Kidney (tissue), 14 donors: Measurements from ENCODE around the gene OSCP1. TPM values are rescaled to one million over a fixed set of nuclear protein-coding genes. Genes with fewer than 3 reads are reported as not detected.
A peak's percentile ranks its signal among the peaks of the same experiment; 100 is the strongest.

Experiments
- DNase-seq, 5 donors: peaks; one replicate each; pipeline ENCODE4 v3.0.0-alpha.2; 2013 to 2020
- FAIRE-seq: peaks from 2 replicates; lab custom pipeline; 2012; peaks lifted over from hg19 to GRCh38; lab: Jason Lieb, UNC
- H3K27ac ChIP-seq, 2 donors: one replicate each; pipeline ENCODE4 v1.7.0; 2013; ENCODE audit warnings: low read depth in 2 of 2, low read length in 2 of 2, inconsistent platforms in 1 of 2
- H3K27me3 ChIP-seq: one replicate; pipeline ENCODE4 v1.7.1; 2013; ENCODE audit warnings: low read length, inconsistent platforms; ENCODE audit not compliant: control insufficient read depth, insufficient read depth
- H3K36me3 ChIP-seq, 3 donors: one replicate each; pipeline versions ENCODE4 v1.7.0 to v1.7.1; 2013; ENCODE audit warnings: low read length in 3 of 3, control low read depth in 1 of 3, inconsistent platforms in 1 of 3; ENCODE audit not compliant: insufficient read depth in 3 of 3, control insufficient read depth in 2 of 3
- H3K4me1 ChIP-seq, 3 donors: one replicate each; pipeline versions ENCODE4 v1.7.0 to v1.7.1; 2013; ENCODE audit warnings: low read length in 3 of 3, inconsistent platforms in 1 of 3, low read depth in 1 of 3; ENCODE audit not compliant: control insufficient read depth in 2 of 3, insufficient read depth in 2 of 3
- H3K4me3 ChIP-seq, 3 donors: one replicate each; pipeline versions ENCODE4 v1.7.0 to v1.8.1; 2013; ENCODE audit warnings: low read length in 3 of 3, control low read depth in 1 of 3, inconsistent platforms in 1 of 3
- H3K9ac ChIP-seq, 3 donors: one replicate each; pipeline versions ENCODE4 v1.7.0 to v1.7.1; 2013; ENCODE audit warnings: low read length in 3 of 3, control low read depth in 1 of 3, inconsistent platforms in 1 of 3
- H3K9me3 ChIP-seq, 3 donors: one replicate each; pipeline versions ENCODE4 v1.7.0 to v1.7.1; 2013; ENCODE audit warnings: low read length in 3 of 3, control low read depth in 1 of 3, inconsistent platforms in 1 of 3; ENCODE audit not compliant: control insufficient read depth in 2 of 3, insufficient read depth in 1 of 3
- intact Hi-C: fragments of 100-400 bp; cut with DNase I; formaldehyde crosslinking; loops from one replicate; pipeline ENCODE4 v1.11.1; 2022
- polyA plus RNA-seq: library from polyadenylated mRNA; stranded (reverse); fragments of 350-450 nt; fragmentation: Illumina TruSeq; extraction: RNeasy Lipid Tissue Mini Kit (QIAGEN cat#74804); gene quantifications from one replicate; pipeline ENCODE4 v1.2.3, GENCODE V29; 2014; ENCODE audit warnings: low read depth, low replicate concordance; ENCODE audit not compliant: insufficient read depth
- total RNA-seq: library from RNA; stranded (reverse); fragmentation: NEBNext Ultra II Directional; extraction: Animal tissue kit (Norgen Biotek cat#: 25700); gene quantifications from one replicate; pipeline ENCODE4 v1.2.1, GENCODE V29; 2021
- TF ChIP-seq, protein P1 (sequence below): IDR thresholded peaks from 3 replicates; pipeline ENCODE4 v1.5.1; 2012; ENCODE audit warnings: mild to moderate bottlenecking, moderate library complexity, borderline replicate concordance; ENCODE audit not compliant: insufficient read depth; ENCODE audit errors: extremely low read depth
- donor health status: control.
- donor health status: control.
- donor health status: control.
- donor health status: control.
- donor health status: control.
- donor health status: DM: yes; HTN: yes; CAD: no.
- donor health status: Normal renal cell carcinoma (clear cell type).

The OSCP1 gene
- total and polyA plus RNA-seq, 2 donors from 2014 or later: 22.0 to 27.8 TPM

DNA sequence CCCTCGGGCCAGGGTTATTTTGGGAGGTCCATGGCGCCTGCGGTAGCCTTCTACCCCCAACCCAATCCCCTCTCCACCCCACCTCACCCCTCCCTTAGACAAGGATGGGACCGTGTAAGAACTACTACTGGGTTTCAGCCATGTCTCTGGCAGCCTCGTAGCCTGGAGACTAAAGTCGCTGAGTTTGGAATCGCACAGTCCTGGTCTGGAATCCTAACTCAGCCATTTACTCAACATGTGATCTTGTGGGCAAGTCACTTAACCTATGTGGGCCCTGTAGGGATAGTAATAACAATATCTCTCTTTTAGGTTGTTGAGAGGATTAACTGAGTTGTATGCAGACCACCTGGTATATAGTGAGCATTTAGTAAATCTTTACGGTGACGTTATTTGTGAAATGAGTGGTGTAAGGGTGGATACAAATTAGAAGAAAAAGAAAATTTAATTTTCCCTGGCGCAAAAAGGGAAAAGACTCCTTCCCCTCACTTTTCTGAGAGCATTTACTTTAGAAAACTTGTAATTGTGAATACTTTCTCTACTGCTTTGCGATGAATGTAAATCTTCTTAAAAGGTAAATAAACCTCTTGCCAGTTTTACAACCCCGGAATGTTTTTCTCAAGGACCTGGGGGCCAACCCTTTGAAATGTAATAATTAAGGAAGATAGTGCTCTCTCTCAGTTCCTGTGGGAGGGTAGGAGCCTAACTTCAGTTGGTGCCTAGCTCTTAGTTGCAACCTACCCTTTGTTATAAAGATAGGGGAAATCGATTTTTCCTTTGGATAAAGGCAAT lies 14.5 kb upstream of the OSCP1 start:
- H3K27me3 ChIP-seq: no peaks in the 10 kb centered on the region
- FAIRE-seq: no peak
- intact Hi-C loops: no loop called here
- H3K9me3 ChIP-seq: no peaks in the 10 kb centered on the region
- TF ChIP-seq, protein P1, sequence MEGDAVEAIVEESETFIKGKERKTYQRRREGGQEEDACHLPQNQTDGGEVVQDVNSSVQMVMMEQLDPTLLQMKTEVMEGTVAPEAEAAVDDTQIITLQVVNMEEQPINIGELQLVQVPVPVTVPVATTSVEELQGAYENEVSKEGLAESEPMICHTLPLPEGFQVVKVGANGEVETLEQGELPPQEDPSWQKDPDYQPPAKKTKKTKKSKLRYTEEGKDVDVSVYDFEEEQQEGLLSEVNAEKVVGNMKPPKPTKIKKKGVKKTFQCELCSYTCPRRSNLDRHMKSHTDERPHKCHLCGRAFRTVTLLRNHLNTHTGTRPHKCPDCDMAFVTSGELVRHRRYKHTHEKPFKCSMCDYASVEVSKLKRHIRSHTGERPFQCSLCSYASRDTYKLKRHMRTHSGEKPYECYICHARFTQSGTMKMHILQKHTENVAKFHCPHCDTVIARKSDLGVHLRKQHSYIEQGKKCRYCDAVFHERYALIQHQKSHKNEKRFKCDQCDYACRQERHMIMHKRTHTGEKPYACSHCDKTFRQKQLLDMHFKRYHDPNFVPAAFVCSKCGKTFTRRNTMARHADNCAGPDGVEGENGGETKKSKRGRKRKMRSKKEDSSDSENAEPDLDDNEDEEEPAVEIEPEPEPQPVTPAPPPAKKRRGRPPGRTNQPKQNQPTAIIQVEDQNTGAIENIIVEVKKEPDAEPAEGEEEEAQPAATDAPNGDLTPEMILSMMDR: no peak
- peaks cover 0 to 4% (median 3%) of the 10 kb centered on the region in 3 donors for H3K4me1 ChIP-seq
- peak overlapping the region; percentile 95 to 96 for H3K27ac ChIP-seq
- H3K9ac ChIP-seq: peak overlapping the region; percentile 66 to 95 (median 78)
- H3K36me3 ChIP-seq: peaks cover 0 to 16% (median 8%) of the 10 kb centered on the region in 3 donors
- peak overlapping the region; percentile 91 to 97 (median 95) for H3K4me3 ChIP-seq
- peak in 2 of 5 donors; percentile 75 to 79 for DNase-seq

DNA sequence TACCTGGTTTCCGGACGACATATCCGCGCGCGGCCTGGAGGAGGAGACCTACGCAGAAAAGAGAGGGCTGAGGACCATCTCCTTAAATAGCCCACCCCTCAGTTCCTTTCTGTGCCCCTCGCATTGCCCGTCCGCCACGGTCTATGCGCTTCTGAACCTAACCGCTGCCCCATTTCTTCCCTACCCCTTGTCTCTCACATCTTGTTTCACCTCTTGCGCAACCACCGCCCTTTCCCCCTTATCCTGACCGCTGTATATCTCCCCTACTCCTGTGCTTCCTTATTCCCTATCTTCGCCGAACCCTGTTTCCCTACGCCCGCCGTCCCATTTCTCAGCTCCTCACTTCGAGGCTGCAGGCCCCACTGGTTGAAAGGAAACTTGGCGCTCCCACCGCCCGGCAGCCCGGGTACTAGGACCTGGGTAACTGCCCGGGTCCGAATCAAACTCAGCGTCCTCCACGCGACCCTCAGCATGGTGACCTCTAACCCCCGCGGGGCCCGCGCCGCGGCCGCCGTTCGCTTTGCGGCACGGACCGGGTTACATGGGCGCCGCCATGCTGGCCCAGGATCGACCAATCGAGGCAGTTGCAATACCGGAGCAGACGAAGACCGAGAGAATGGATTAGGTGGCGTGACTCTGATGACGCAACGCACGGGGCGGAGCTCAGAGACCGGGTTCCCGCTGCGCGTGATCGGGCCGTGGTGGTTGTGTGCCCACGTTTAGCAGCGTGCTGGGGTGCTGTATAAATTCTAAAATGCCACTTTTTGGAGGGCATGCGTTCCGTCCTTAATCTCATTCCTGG lies 13.8 kb upstream of the OSCP1 start, which contains the start of gene MRPS15:
TSS of gene MRPS15 (minus strand) at position 582 of the 802 bp plus-strand sequence. CDS start at position 473, 109 bp downstream.
- intact Hi-C loops: no loop called here
- Histone ChIP-seq H3K9ac (peak within 1 kb of the TSS; percentile 78 to 97 (median 95)), H3K4me3 (peak within 1 kb of the TSS; percentile 91 to 97 (median 95)), H3K27ac (peak within 1 kb of the TSS; percentile 95 to 96), H3K36me3 (peaks cover 0 to 16% (median 12%) of the 10 kb centered on the region in 3 donors), H3K4me1 (peaks cover 0 to 4% (median 3%) of the 10 kb centered on the region in 3 donors), H3K9me3 (no peaks in the 10 kb centered on the region), H3K27me3 (no peaks in the 10 kb centered on the region)
- FAIRE-seq (peak; percentile 11), DNase-seq (peak; percentile 96 to 98 (median 98))
- TF ChIP-seq, protein P1: no peak

DNA sequence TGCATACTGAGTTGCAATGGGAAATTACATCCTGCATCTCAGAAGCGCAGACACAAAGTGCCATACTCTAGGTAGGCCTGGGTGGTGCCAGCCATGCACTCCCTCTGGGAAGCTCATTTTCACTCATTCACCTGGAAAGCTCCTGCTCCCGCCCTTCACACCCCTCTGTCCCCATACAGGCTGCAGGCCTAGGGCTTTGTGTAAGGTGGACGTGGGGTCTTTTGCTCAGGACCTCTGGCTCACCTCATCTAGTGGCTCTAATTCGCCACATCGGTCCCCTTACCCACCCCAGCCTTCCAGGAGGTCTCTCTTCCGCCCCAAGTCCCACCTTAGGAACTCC lies 13.2 kb upstream of the OSCP1 start:
- TF ChIP-seq, protein P1: no peak
- H3K27ac ChIP-seq: no peak overlapping the region
- H3K27me3 ChIP-seq: no peaks in the 10 kb centered on the region
- H3K9ac ChIP-seq: peak overlapping the region; percentile 20 to 97 (median 95)
- FAIRE-seq: no peak
- peaks cover 0 to 4% (median 3%) of the 10 kb centered on the region in 3 donors for H3K4me1 ChIP-seq
- peaks cover 0 to 16% (median 14%) of the 10 kb centered on the region in 3 donors for H3K36me3 ChIP-seq
- intact Hi-C loops: no loop called here
- no peaks in the 10 kb centered on the region for H3K9me3 ChIP-seq
- DNase-seq: peak in 1 of 5 donors; percentile 17
- H3K4me3 ChIP-seq: peak overlapping the region; percentile 91 to 97 (median 95)
